K562 (cell line): Measurements from ENCODE around the gene CLTRN. TPM values are rescaled to one million over a fixed set of nuclear protein-coding genes. Genes with fewer than 3 reads are reported as not detected.

Experiments
- ARNT ChIP-seq, 2 experiments: fragments of 450-650 bp; IDR thresholded peaks; 2 replicates each; pipeline ENCODE4 v1.6.1; 2016; ENCODE audit warnings: mild to moderate bottlenecking in 1 of 2
- MTF1 ChIP-seq: fragments of 250-450 bp; sonication (Bioruptor Pico); IDR thresholded peaks from 2 replicates; pipeline ENCODE4 v1.9.0; 2021; ENCODE audit warnings: moderate library complexity, mild to moderate bottlenecking, inconsistent platforms, borderline replicate concordance
- NEUROD1 ChIP-seq: fragments of 150-350 bp; IDR thresholded peaks from 2 replicates; pipeline ENCODE4 v1.6.1; 2014; ENCODE audit warnings: borderline replicate concordance, low read length, low read depth; ENCODE audit not compliant: partially characterized antibody
- WHSC1 ChIP-seq: IDR thresholded peaks from one replicate; pipeline ENCODE4 v1.6.1; 2012; ENCODE audit warnings: low read length, control low read depth, inconsistent platforms
- ZNF778 ChIP-seq: fragments of 450-650 bp; formaldehyde crosslinking; IDR thresholded peaks from 2 replicates; pipeline ENCODE4 v1.4.0; 2020; ENCODE audit warnings: mild to moderate bottlenecking, moderate library complexity
- polyA plus RNA-seq, 8 experiments: library from polyadenylated mRNA; depleted of rRNA in 4 of 8; stranded (reverse) in 5 of 8; unstranded in 3 of 8; fragments of >200 nt; fragmentation: Nextera tagmentation in 2 of 8; fragmentation: Illumina TruSeq in 1 of 8; extraction: Ambion mirVana in 2 of 8; extraction: Trizol in 1 of 8; gene quantifications; 2 replicates each; pipeline versions ENCODE4 v1.2.1 to v1.2.3, GENCODE V29; 2011 to 2014; ENCODE audit warnings: inconsistent platforms in 1 of 8, missing spikeins in 1 of 8
- total RNA-seq, 7 experiments: library from RNA; depleted of rRNA in 6 of 7; stranded (reverse); fragments of >200 nt in 6 of 7; fragmentation: Illumina TruSeq in 2 of 7; extraction: Trizol in 2 of 7; gene quantifications; 2 replicates each; pipeline versions ENCODE4 v1.2.1 to v1.2.3, GENCODE V29; 2011 to 2021; ENCODE audit warnings: low replicate concordance in 1 of 7
- TF ChIP-seq, protein P1 (sequence below), 2 experiments: fragments of 450-650 bp in 1 of 2; sonication (generic) in 1 of 2; formaldehyde crosslinking in 1 of 2; IDR thresholded peaks; 2 replicates each; pipeline versions ENCODE4 v1.7.1 to v1.9.0; 2016 to 2022; ENCODE audit warnings: inconsistent platforms in 1 of 2, mild to moderate bottlenecking in 1 of 2, missing genetic modification reagents in 1 of 2
- TF ChIP-seq, protein P2 (sequence below), 2 experiments: IDR thresholded peaks; 2 replicates each; pipeline ENCODE4 v1.6.1; 2012; ENCODE audit warnings: improper control_type of control experiment in 2 of 2, low read depth in 2 of 2, low read length in 2 of 2, borderline replicate concordance in 1 of 2
- TF ChIP-seq, protein P3 (sequence below): fragments of 450-650 bp; IDR thresholded peaks from 2 replicates; pipeline ENCODE4 v1.6.1; 2017; ENCODE audit warnings: mild to moderate bottlenecking, moderate library complexity

Gene CLTRN
- total and polyA plus RNA-seq, 9 of the 15 experiments (the other 6 are each of a cell fraction or from before 2014, with no cell fraction given): 0.11 to 0.36 (median 0.18) TPM; not detected in 2

DNA sequence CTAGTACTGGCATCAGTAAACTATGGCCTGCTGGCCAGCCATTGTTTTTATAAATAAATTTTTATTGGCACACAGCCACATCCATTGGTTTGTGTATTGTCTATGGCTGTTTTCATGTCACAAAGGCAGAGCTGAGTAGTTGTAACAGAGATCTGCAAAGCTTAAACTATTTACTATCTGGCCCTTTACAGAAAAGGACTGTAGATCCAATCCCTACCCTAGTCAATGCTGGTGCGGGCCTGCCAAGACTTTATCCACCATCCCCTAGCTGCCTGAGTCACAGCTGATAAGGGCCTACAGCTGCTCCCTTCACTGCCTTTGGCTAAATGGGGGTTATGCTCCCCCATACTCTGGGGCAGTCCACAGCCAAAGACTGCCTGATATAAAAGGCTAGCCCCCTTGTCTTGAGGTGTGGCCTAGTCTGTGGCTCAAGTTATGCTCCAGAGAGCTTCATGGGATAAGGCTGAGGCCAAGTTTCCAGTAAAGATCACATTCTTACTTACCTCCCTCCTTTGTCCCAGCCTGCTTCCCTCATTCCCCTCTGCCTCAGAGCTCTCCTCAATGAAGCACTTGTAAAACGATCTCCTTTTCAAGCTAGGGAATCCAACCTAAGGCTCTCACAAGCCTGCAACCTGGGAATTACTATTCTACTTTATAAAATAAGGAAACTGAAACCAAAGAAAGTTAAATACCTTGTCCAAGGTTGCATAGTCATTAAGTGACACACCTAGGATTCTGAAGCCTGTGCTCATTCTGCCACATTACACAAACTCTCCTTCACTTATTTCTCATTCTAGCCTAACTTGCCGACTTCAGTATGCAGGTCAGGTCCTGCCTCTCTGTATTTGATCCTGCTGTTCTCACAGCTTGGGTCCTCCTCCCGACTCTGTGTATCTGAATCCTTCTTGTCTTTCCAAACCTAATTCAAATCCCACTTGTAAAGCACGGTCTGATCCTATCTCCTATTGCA, 84.5 kb downstream of the CLTRN start (continued):
- TF ChIP-seq, protein P1, sequence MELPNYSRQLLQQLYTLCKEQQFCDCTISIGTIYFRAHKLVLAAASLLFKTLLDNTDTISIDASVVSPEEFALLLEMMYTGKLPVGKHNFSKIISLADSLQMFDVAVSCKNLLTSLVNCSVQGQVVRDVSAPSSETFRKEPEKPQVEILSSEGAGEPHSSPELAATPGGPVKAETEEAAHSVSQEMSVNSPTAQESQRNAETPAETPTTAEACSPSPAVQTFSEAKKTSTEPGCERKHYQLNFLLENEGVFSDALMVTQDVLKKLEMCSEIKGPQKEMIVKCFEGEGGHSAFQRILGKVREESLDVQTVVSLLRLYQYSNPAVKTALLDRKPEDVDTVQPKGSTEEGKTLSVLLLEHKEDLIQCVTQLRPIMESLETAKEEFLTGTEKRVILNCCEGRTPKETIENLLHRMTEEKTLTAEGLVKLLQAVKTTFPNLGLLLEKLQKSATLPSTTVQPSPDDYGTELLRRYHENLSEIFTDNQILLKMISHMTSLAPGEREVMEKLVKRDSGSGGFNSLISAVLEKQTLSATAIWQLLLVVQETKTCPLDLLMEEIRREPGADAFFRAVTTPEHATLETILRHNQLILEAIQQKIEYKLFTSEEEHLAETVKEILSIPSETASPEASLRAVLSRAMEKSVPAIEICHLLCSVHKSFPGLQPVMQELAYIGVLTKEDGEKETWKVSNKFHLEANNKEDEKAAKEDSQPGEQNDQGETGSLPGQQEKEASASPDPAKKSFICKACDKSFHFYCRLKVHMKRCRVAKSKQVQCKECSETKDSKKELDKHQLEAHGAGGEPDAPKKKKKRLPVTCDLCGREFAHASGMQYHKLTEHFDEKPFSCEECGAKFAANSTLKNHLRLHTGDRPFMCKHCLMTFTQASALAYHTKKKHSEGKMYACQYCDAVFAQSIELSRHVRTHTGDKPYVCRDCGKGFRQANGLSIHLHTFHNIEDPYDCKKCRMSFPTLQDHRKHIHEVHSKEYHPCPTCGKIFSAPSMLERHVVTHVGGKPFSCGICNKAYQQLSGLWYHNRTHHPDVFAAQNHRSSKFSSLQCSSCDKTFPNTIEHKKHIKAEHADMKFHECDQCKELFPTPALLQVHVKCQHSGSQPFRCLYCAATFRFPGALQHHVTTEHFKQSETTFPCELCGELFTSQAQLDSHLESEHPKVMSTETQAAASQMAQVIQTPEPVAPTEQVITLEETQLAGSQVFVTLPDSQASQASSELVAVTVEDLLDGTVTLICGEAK (IDR thresholded peaks at IDR 0.05): no peak; the same call in 1 of the 2 replicates
- TF ChIP-seq, protein P1 (CRISPR knock-in tag; IDR thresholded peaks at IDR 0.05): no peak
- TF ChIP-seq ZNF778 (CRISPR knock-in tag): no peak
- no peak for TF ChIP-seq MTF1 (CRISPR knock-in tag)
- TF ChIP-seq NEUROD1: no peak
- TF ChIP-seq, protein P2, sequence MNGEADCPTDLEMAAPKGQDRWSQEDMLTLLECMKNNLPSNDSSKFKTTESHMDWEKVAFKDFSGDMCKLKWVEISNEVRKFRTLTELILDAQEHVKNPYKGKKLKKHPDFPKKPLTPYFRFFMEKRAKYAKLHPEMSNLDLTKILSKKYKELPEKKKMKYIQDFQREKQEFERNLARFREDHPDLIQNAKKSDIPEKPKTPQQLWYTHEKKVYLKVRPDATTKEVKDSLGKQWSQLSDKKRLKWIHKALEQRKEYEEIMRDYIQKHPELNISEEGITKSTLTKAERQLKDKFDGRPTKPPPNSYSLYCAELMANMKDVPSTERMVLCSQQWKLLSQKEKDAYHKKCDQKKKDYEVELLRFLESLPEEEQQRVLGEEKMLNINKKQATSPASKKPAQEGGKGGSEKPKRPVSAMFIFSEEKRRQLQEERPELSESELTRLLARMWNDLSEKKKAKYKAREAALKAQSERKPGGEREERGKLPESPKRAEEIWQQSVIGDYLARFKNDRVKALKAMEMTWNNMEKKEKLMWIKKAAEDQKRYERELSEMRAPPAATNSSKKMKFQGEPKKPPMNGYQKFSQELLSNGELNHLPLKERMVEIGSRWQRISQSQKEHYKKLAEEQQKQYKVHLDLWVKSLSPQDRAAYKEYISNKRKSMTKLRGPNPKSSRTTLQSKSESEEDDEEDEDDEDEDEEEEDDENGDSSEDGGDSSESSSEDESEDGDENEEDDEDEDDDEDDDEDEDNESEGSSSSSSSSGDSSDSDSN (IDR thresholded peaks at IDR 0.05; ENCODE audit: borderline replicate concordance in 1 of 2, low read depth in 2 of 2, low read length in 2 of 2): no peak
- TF ChIP-seq, protein P3, sequence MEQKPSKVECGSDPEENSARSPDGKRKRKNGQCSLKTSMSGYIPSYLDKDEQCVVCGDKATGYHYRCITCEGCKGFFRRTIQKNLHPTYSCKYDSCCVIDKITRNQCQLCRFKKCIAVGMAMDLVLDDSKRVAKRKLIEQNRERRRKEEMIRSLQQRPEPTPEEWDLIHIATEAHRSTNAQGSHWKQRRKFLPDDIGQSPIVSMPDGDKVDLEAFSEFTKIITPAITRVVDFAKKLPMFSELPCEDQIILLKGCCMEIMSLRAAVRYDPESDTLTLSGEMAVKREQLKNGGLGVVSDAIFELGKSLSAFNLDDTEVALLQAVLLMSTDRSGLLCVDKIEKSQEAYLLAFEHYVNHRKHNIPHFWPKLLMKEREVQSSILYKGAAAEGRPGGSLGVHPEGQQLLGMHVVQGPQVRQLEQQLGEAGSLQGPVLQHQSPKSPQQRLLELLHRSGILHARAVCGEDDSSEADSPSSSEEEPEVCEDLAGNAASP: no peak
- TF ChIP-seq WHSC1: no peak
- TF ChIP-seq ARNT (IDR thresholded peaks at IDR 0.05): no peak
